Measurements from ENCODE around the gene S100PBP. TPM values are rescaled to one million over a fixed set of nuclear protein-coding genes. Genes with fewer than 3 reads are reported as not detected.

Gene S100PBP
- total and polyA plus RNA-seq, 2 of the 13 experiments (the other 11 are each of a cell fraction or from before 2014, with no cell fraction given) = 20.4 to 26.1 TPM

GRCh38 chr1:32817159-32817814, at the start of gene S100PBP, which contains the start of gene YARS1 (continued):
- TF ChIP-seq HNF1A (IDR thresholded peaks at IDR 0.05; ENCODE audit: low read depth) (no peak), HNF1A (CRISPR knock-in tag; IDR thresholded peaks at IDR 0.05; ENCODE audit: borderline replicate concordance) (peak; percentile 86), SCMH1 (CRISPR knock-in tag; IDR thresholded peaks at IDR 0.05; ENCODE audit: borderline replicate concordance) (no peak), ZNF503 (CRISPR knock-in tag; IDR thresholded peaks at IDR 0.05) (peak; percentile 66; the same call in 1 of the 2 replicates), ZNF549 (CRISPR knock-in tag; IDR thresholded peaks at IDR 0.05) (no peak), ZNF660 (CRISPR knock-in tag; IDR thresholded peaks at IDR 0.05; ENCODE audit: borderline replicate concordance, low read depth) (peak; percentile 24; the same call in 1 of the 2 replicates), ZNF446 (CRISPR knock-in tag; IDR thresholded peaks at IDR 0.05) (peak; percentile 77), GPBP1L1 (CRISPR knock-in tag; IDR thresholded peaks at IDR 0.05) (no peak), PRMT3 (CRISPR knock-in tag; IDR thresholded peaks at IDR 0.05; ENCODE audit: borderline replicate concordance, low read depth) (0 out of 2 replicates have a peak, but pooled peaks have one; percentile 3), MEF2D (CRISPR knock-in tag; IDR thresholded peaks at IDR 0.05) (peak; percentile 86; the same call in 1 of the 2 replicates), ZNF780A (CRISPR knock-in tag; IDR thresholded peaks at IDR 0.05) (no peak; the same call in 1 of the 2 replicates), TBX2 (CRISPR knock-in tag; IDR thresholded peaks at IDR 0.05; ENCODE audit: borderline replicate concordance) (peak; percentile 85), MNT (IDR thresholded peaks at IDR 0.05) (peak; percentile 89), CREB1 (IDR thresholded peaks at IDR 0.05) (peak; percentile 75), CREB1 (CRISPR knock-in tag; IDR thresholded peaks at IDR 0.05) (peak; percentile 89), MXI1 (IDR thresholded peaks at IDR 0.05; ENCODE audit: borderline replicate concordance, low read depth, low read length) (peak; percentile 99), ELF4 (CRISPR knock-in tag; IDR thresholded peaks at IDR 0.05; ENCODE audit: borderline replicate concordance) (no peak)
